ENCODE data around the gene CREB5.

Gene CREB5

GRCh38 chr7:28411876-28412662 is at the start of gene CREB5:
CREB5 (plus strand) TSS chr7:28412518; CDS start chr7:28412915, 397 bp downstream.
- Mint-ChIP-seq H3K27ac (no peak within 1 kb of the TSS), H3K36me3 (no peaks in the 10 kb centered on the region), H3K4me3 (peak within 1 kb of the TSS; percentile 82), H3K27me3 (peaks cover 29% of the 10 kb centered on the region), H3K9me3 (ENCODE audit: low read depth) (no peaks in the 10 kb centered on the region), H3K4me1 (ENCODE audit: low read depth) (peaks cover 33% of the 10 kb centered on the region)

- H3K4me1 Mint-ChIP-seq (ENCODE audit: low read depth), result peaks cover 2% of the 10 kb centered on the region
These were observed 49.5 kb upstream of the CREB5 start for GRCh38 chr7:28362812-28363211.

GRCh38 chr7:28364082-28364481 is 48.2 kb upstream of the CREB5 start:
- Mint-ChIP-seq H3K27ac (no peak overlapping the region), H3K36me3 (peaks cover 7% of the 10 kb centered on the region), H3K27me3 (peaks cover 4% of the 10 kb centered on the region), H3K9me3 (ENCODE audit: low read depth) (peaks cover 8% of the 10 kb centered on the region), H3K4me1 (ENCODE audit: low read depth) (peaks cover 2% of the 10 kb centered on the region), H3K4me3 (no peak overlapping the region)

More at GRCh38 chr7:28362812-28363211, 49.5 kb upstream of the CREB5 start:
- Mint-ChIP-seq H3K27me3 (peaks cover 2% of the 10 kb centered on the region), H3K9me3 (ENCODE audit: low read depth) (peaks cover 8% of the 10 kb centered on the region), H3K4me3 (no peak overlapping the region), H3K36me3 (peaks cover 6% of the 10 kb centered on the region), H3K27ac (no peak overlapping the region)

GRCh38 chr7:28369523-28369922 is 42.8 kb upstream of the CREB5 start:
- peaks cover 2% of the 10 kb centered on the region for H3K9me3 Mint-ChIP-seq (ENCODE audit: low read depth)
- peaks cover 5% of the 10 kb centered on the region for H3K27me3 Mint-ChIP-seq
- no peak overlapping the region for H3K27ac Mint-ChIP-seq
- H3K4me1 Mint-ChIP-seq (ENCODE audit: low read depth), result no peaks in the 10 kb centered on the region
- no peak overlapping the region for H3K4me3 Mint-ChIP-seq
- H3K36me3 Mint-ChIP-seq, result peaks cover 5% of the 10 kb centered on the region

- Mint-ChIP-seq H3K4me3 (no peak overlapping the region), H3K36me3 (peaks cover 2% of the 10 kb centered on the region), H3K27ac (no peak overlapping the region), H3K4me1 (ENCODE audit: low read depth) (no peaks in the 10 kb centered on the region), H3K9me3 (ENCODE audit: low read depth) (no peaks in the 10 kb centered on the region), H3K27me3 (peaks cover 4% of the 10 kb centered on the region)
These were observed 40.5 kb upstream of the CREB5 start for GRCh38 chr7:28371846-28372245.

GRCh38 chr7:28373990-28374389 is 38.3 kb upstream of the CREB5 start:
- Mint-ChIP-seq H3K4me1 (ENCODE audit: low read depth) (no peaks in the 10 kb centered on the region), H3K4me3 (no peak overlapping the region), H3K9me3 (ENCODE audit: low read depth) (no peaks in the 10 kb centered on the region), H3K27me3 (peaks cover 2% of the 10 kb centered on the region), H3K36me3 (no peaks in the 10 kb centered on the region), H3K27ac (no peak overlapping the region)

- peaks cover 3% of the 10 kb centered on the region for H3K27me3 Mint-ChIP-seq
- no peaks in the 10 kb centered on the region for H3K36me3 Mint-ChIP-seq
- no peaks in the 10 kb centered on the region for H3K9me3 Mint-ChIP-seq (ENCODE audit: low read depth)
- no peak overlapping the region for H3K4me3 Mint-ChIP-seq
- no peak overlapping the region for H3K27ac Mint-ChIP-seq
- no peaks in the 10 kb centered on the region for H3K4me1 Mint-ChIP-seq (ENCODE audit: low read depth)
These were observed 36.6 kb upstream of the CREB5 start for GRCh38 chr7:28375729-28376128.

- Mint-ChIP-seq H3K9me3 (ENCODE audit: low read depth) (no peaks in the 10 kb centered on the region), H3K27me3 (peaks cover 1% of the 10 kb centered on the region), H3K4me3 (no peak overlapping the region), H3K36me3 (no peaks in the 10 kb centered on the region), H3K4me1 (ENCODE audit: low read depth) (no peaks in the 10 kb centered on the region), H3K27ac (no peak overlapping the region)
These were observed 35.7 kb upstream of the CREB5 start for GRCh38 chr7:28376634-28377033.

GRCh38 chr7:28378574-28379149 is 33.7 kb upstream of the CREB5 start:
- H3K4me1 Mint-ChIP-seq (ENCODE audit: low read depth), result no peaks in the 10 kb centered on the region
- no peaks in the 10 kb centered on the region for H3K9me3 Mint-ChIP-seq (ENCODE audit: low read depth)
- peaks cover 1% of the 10 kb centered on the region for H3K27me3 Mint-ChIP-seq
- H3K36me3 Mint-ChIP-seq, result no peaks in the 10 kb centered on the region
- H3K4me3 Mint-ChIP-seq, result no peak overlapping the region
- H3K27ac Mint-ChIP-seq, result no peak overlapping the region

- Mint-ChIP-seq H3K4me1 (ENCODE audit: low read depth) (no peaks in the 10 kb centered on the region), H3K4me3 (no peak overlapping the region), H3K36me3 (no peaks in the 10 kb centered on the region), H3K9me3 (ENCODE audit: low read depth) (no peaks in the 10 kb centered on the region), H3K27me3 (peaks cover 1% of the 10 kb centered on the region), H3K27ac (no peak overlapping the region)
These were observed 30.9 kb upstream of the CREB5 start for GRCh38 chr7:28381466-28381865.

GRCh38 chr7:28382144-28382543 is 30.2 kb upstream of the CREB5 start:
- Mint-ChIP-seq H3K9me3 (ENCODE audit: low read depth) (no peaks in the 10 kb centered on the region), H3K27ac (no peak overlapping the region), H3K36me3 (no peaks in the 10 kb centered on the region), H3K27me3 (peaks cover 1% of the 10 kb centered on the region), H3K4me3 (no peak overlapping the region), H3K4me1 (ENCODE audit: low read depth) (no peaks in the 10 kb centered on the region)

GRCh38 chr7:28383975-28384374 is 28.3 kb upstream of the CREB5 start:
- Mint-ChIP-seq H3K27me3 (peaks cover 1% of the 10 kb centered on the region), H3K27ac (no peak overlapping the region), H3K9me3 (ENCODE audit: low read depth) (no peaks in the 10 kb centered on the region), H3K4me3 (no peak overlapping the region), H3K36me3 (no peaks in the 10 kb centered on the region), H3K4me1 (ENCODE audit: low read depth) (no peaks in the 10 kb centered on the region)

GRCh38 chr7:28389504-28390395 is 22.6 kb upstream of the CREB5 start:
- no peak overlapping the region for H3K27ac Mint-ChIP-seq
- no peak overlapping the region for H3K4me3 Mint-ChIP-seq
- no peaks in the 10 kb centered on the region for H3K36me3 Mint-ChIP-seq
- H3K27me3 Mint-ChIP-seq, result peaks cover 21% of the 10 kb centered on the region
- peaks cover 2% of the 10 kb centered on the region for H3K4me1 Mint-ChIP-seq (ENCODE audit: low read depth)
- no peaks in the 10 kb centered on the region for H3K9me3 Mint-ChIP-seq (ENCODE audit: low read depth)

GRCh38 chr7:28390426-28390825 is 21.9 kb upstream of the CREB5 start:
- peaks cover 2% of the 10 kb centered on the region for H3K4me1 Mint-ChIP-seq (ENCODE audit: low read depth)

GRCh38 chr7:28392289-28392688 is 20.0 kb upstream of the CREB5 start:
- H3K36me3 Mint-ChIP-seq, result no peaks in the 10 kb centered on the region
- peaks cover 2% of the 10 kb centered on the region for H3K4me1 Mint-ChIP-seq (ENCODE audit: low read depth)
- H3K9me3 Mint-ChIP-seq (ENCODE audit: low read depth), result no peaks in the 10 kb centered on the region
- H3K27me3 Mint-ChIP-seq, result peaks cover 21% of the 10 kb centered on the region
- no peak overlapping the region for H3K4me3 Mint-ChIP-seq
- no peak overlapping the region for H3K27ac Mint-ChIP-seq

More at GRCh38 chr7:28390426-28390825, 21.9 kb upstream of the CREB5 start:
- H3K27me3 Mint-ChIP-seq, result peaks cover 21% of the 10 kb centered on the region
- no peak overlapping the region for H3K4me3 Mint-ChIP-seq
- no peak overlapping the region for H3K27ac Mint-ChIP-seq
- no peaks in the 10 kb centered on the region for H3K9me3 Mint-ChIP-seq (ENCODE audit: low read depth)
- no peaks in the 10 kb centered on the region for H3K36me3 Mint-ChIP-seq

Measured in activated naive CD8-positive, alpha-beta T cell (primary cell).